ENCODE results near the gene VKORC1.

The VKORC1 gene

DNA sequence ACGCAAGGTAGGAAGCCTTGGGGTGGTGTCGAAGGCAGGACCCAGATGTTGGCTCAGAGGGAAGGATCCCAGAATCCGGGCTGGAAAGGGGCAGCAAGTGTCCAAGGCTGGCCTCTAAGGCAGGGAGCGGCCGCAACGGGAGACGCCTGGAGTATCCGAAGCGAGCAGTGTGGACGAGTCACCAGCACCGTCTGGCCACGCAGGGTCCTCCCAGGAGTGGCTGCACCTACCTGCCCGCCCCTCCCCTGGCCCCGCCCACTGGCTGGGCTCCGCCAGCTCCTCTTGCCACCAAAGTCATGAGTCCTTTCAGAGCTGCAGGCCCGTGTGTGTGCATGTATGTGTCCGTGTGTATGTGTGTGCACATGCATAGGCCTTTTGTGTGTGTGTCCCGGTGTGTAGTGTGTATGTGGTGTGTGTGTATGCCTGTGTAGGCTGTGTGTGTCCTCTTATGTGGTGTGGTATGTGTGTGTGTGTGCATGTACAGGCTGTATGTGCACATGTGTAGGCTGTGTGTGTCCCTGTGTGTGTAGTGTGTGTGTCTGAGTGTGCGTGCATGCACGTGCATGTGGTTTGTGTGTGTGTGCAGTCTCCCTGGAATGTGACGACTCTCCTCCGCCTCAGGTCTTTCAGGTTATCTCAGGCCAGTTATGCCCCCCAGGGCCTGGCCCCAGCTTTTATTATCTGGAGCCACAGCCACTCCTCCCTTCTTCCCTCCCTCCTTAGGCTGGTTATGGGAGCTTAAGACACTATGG lies 41.1 kb upstream of the VKORC1 start, which contains the start of gene PRSS8:
Gene PRSS8, minus strand, starts transcription at position 193 of the 752 bp plus-strand sequence. CDS start 229 bp downstream, outside the sequence.
- H3K27me3 ChIP-seq (ENCODE audit: control insufficient read depth, insufficient read depth, low read length) = no peaks in the 10 kb centered on the region
- peaks cover 4% of the 10 kb centered on the region for H3K79me2 ChIP-seq
- peak within 1 kb of the TSS; percentile 68 for H3K4me3 ChIP-seq (ENCODE audit: low read depth, low read length)
- H3K9me3 ChIP-seq (ENCODE audit: control insufficient read depth, low read length) = no peaks in the 10 kb centered on the region
- peak within 1 kb of the TSS; percentile 72 for H3K4me2 ChIP-seq (ENCODE audit: low read length)
- TF ChIP-seq, protein P1, sequence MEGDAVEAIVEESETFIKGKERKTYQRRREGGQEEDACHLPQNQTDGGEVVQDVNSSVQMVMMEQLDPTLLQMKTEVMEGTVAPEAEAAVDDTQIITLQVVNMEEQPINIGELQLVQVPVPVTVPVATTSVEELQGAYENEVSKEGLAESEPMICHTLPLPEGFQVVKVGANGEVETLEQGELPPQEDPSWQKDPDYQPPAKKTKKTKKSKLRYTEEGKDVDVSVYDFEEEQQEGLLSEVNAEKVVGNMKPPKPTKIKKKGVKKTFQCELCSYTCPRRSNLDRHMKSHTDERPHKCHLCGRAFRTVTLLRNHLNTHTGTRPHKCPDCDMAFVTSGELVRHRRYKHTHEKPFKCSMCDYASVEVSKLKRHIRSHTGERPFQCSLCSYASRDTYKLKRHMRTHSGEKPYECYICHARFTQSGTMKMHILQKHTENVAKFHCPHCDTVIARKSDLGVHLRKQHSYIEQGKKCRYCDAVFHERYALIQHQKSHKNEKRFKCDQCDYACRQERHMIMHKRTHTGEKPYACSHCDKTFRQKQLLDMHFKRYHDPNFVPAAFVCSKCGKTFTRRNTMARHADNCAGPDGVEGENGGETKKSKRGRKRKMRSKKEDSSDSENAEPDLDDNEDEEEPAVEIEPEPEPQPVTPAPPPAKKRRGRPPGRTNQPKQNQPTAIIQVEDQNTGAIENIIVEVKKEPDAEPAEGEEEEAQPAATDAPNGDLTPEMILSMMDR (IDR thresholded peaks at IDR 0.05) = no peak
- peak within 1 kb of the TSS; percentile 80 for H2AFZ ChIP-seq
- H3K36me3 ChIP-seq (ENCODE audit: control insufficient read depth, insufficient read depth, low read length) = no peaks in the 10 kb centered on the region
- H3K4me1 ChIP-seq = peaks cover 34% of the 10 kb centered on the region
- H3K9ac ChIP-seq = peak within 1 kb of the TSS; percentile 83
- peak within 1 kb of the TSS; percentile 59 for H3K27ac ChIP-seq

DNA sequence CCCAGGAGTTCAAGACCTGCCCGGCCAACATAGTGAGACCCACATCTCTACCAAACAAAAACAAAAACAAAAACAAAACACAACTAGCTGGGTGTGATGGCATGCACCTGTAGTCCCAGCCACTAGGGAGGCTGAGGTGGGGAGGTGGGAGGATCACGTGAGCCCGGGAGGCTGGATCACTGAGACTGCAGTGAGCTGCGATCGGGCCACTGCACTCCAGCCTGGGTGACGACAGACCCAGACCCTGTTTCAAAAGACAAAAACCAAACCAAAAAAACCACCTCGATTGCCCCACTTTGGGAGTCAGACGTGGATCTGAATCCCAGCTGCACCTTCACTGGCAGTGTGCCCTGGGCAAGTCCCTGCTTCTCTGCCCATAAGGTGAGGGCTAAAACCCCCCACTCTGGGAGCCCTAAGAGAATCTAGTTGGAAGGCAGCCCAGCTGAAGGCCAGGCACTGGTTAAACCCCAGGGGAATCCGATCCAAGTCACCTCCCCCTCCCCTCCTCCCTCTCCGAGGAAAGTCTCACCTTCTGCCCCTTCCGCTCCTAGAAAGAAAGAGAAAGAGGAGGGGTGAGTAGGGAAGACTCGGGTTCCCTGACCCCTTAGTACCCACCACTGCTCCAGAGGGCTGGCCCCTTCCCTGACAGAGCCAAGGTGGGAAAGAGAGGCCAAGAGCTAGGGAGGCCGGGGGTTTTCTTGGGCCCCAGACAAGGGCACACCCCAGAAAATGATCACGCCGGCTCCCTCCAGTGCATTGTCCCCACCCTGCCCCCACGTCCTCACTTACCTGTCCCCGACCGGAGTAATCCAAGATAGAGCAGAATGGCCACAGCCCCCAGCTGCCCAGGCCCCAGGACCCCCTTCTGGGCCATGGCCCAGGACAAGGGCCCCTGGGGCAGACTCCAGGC lies 40.3 kb upstream of the VKORC1 start:
- peak overlapping the region; percentile 59 for H3K27ac ChIP-seq
- TF ChIP-seq, protein P1 (IDR thresholded peaks at IDR 0.05) = no peak
- no peaks in the 10 kb centered on the region for H3K27me3 ChIP-seq (ENCODE audit: control insufficient read depth, insufficient read depth, low read length)
- H3K4me2 ChIP-seq (ENCODE audit: low read length) = peak overlapping the region; percentile 72
- H2AFZ ChIP-seq = peak overlapping the region; percentile 80
- peak overlapping the region; percentile 83 for H3K9ac ChIP-seq
- peaks cover 41% of the 10 kb centered on the region for H3K4me1 ChIP-seq
- no peaks in the 10 kb centered on the region for H3K36me3 ChIP-seq (ENCODE audit: control insufficient read depth, insufficient read depth, low read length)
- no peaks in the 10 kb centered on the region for H3K9me3 ChIP-seq (ENCODE audit: control insufficient read depth, low read length)
- H3K4me3 ChIP-seq (ENCODE audit: low read depth, low read length) = peak overlapping the region; percentile 68
- H3K79me2 ChIP-seq = peaks cover 4% of the 10 kb centered on the region

DNA sequence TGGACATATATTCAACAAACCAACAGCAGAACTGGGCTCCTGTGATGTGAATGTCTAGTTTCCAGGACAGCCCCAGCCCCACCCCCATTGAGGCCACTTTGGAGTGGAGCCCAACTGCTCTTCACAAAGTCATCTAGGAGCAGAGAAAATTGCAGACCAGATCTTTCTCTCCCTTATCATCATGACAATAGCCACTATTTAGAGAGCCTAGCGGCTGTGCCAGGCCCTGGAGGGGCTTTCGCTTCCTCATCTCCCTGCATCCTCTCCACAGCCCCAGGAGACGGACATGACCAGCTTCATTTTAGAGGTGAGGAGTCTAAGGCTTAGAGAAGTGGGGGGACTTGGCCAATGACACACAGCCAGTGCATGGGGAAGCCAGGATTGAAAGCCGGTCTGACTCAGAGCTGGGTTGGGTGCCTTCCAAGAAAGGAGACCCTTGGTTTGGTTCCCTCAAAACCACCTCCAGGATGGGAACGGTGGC lies 39.5 kb upstream of the VKORC1 start:
- no peak overlapping the region for H3K9ac ChIP-seq
- H3K79me2 ChIP-seq = peaks cover 4% of the 10 kb centered on the region
- no peaks in the 10 kb centered on the region for H3K36me3 ChIP-seq (ENCODE audit: control insufficient read depth, insufficient read depth, low read length)
- H3K27me3 ChIP-seq (ENCODE audit: control insufficient read depth, insufficient read depth, low read length) = no peaks in the 10 kb centered on the region
- H3K4me3 ChIP-seq (ENCODE audit: low read depth, low read length) = peak overlapping the region; percentile 68
- TF ChIP-seq, protein P1 (IDR thresholded peaks at IDR 0.05) = no peak
- H3K27ac ChIP-seq = peak overlapping the region; percentile 59
- no peaks in the 10 kb centered on the region for H3K9me3 ChIP-seq (ENCODE audit: control insufficient read depth, low read length)
- H3K4me2 ChIP-seq (ENCODE audit: low read length) = peak overlapping the region; percentile 72
- H3K4me1 ChIP-seq = peaks cover 44% of the 10 kb centered on the region
- no peak overlapping the region for H2AFZ ChIP-seq

DNA sequence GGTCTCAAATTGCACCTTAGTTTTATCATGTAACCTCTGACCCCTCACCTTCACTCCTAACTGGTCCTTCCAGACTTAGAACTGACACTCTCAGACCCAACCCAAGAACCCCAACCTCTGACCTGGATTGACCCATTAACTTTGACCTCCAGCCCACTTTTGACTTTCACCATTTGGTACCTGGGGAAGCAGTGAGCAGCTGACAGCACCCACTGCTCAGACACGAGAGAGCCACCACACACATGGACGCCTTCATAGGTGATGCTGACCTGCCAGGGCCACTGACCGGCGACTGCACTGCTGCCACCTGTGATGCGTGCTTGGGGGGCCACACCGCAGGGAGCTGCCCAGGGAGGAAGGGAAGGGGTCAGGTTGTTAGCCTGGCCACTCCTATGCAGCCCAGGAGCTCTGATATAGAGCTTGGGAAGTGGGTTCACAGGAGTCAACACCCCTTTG lies 38.5 kb upstream of the VKORC1 start:
- H3K4me3 ChIP-seq (ENCODE audit: low read depth, low read length) = no peak overlapping the region
- no peaks in the 10 kb centered on the region for H3K36me3 ChIP-seq (ENCODE audit: control insufficient read depth, insufficient read depth, low read length)

More for the DNA sequence above, 38.5 kb upstream of the VKORC1 start:
- Histone ChIP-seq H3K27ac (no peak overlapping the region), H3K79me2 (peaks cover 8% of the 10 kb centered on the region), H3K4me1 (peaks cover 40% of the 10 kb centered on the region), H3K4me2 (ENCODE audit: low read length) (no peak overlapping the region), H3K27me3 (ENCODE audit: control insufficient read depth, insufficient read depth, low read length) (no peaks in the 10 kb centered on the region), H3K9me3 (ENCODE audit: control insufficient read depth, low read length) (no peaks in the 10 kb centered on the region), H2AFZ (no peak overlapping the region), H3K9ac (no peak overlapping the region)
- TF ChIP-seq, protein P1 (IDR thresholded peaks at IDR 0.05) = no peak
